GM19328 (cell line): ENCODE measurements around the gene KREMEN2.

Experiments
- ATAC-seq: cut with Tn5 transposase; IDR thresholded peaks from one replicate; pipeline ENCODE4 v1.9.1; 2021; ENCODE audit warnings: mild to moderate bottlenecking, moderate library complexity; ENCODE audit not compliant: unreplicated experiment

The KREMEN2 gene

GRCh38 chr16:3003582-3004270 is 39.7 kb downstream of the KREMEN2 start:
- peak; percentile 98 for ATAC-seq

- peak; percentile 4 for ATAC-seq
Observed at GRCh38 chr16:3004319-3004718, 40.2 kb downstream of the KREMEN2 start.

GRCh38 chr16:3004781-3005284 is 40.8 kb downstream of the KREMEN2 start:
- no peak for ATAC-seq

GRCh38 chr16:3007059-3007956 is 43.2 kb downstream of the KREMEN2 start:
- ATAC-seq: no peak

- ATAC-seq: no peak
Observed at GRCh38 chr16:3007957-3008689, 44.0 kb downstream of the KREMEN2 start.

- ATAC-seq: no peak
Observed at GRCh38 chr16:3008690-3009037, 44.6 kb downstream of the KREMEN2 start.

GRCh38 chr16:3009568-3010390 is 45.7 kb downstream of the KREMEN2 start:
- no peak for ATAC-seq

GRCh38 chr16:3010510-3010909 is 46.4 kb downstream of the KREMEN2 start:
- no peak for ATAC-seq

GRCh38 chr16:3012246-3012645 is 48.2 kb downstream of the KREMEN2 start:
- ATAC-seq: no peak

GRCh38 chr16:3012828-3013420 is 48.8 kb downstream of the KREMEN2 start, which contains the start of gene CLDN9:
Gene CLDN9 (plus strand): TSS chr16:3012923. CDS start chr16:3013363, 440 bp downstream.
- ATAC-seq: no peak

- ATAC-seq: no peak
Observed at GRCh38 chr16:3013491-3013951, 49.4 kb downstream of the KREMEN2 start.

- no peak for ATAC-seq
Observed at GRCh38 chr16:3013998-3014690, 50.1 kb downstream of the KREMEN2 start.

- ATAC-seq: no peak
Observed at GRCh38 chr16:3014971-3015370, 50.9 kb downstream of the KREMEN2 start.

GRCh38 chr16:3015865-3016521 is 51.9 kb downstream of the KREMEN2 start:
- no peak for ATAC-seq

- no peak for ATAC-seq
Observed at GRCh38 chr16:3017344-3017743, 53.3 kb downstream of the KREMEN2 start.
